Endothelial cell of umbilical vein (primary cell): ENCODE data around the gene UIMC1. TPM values are rescaled to one million over a fixed set of nuclear protein-coding genes. Genes with fewer than 3 reads are reported as not detected.

Experiments
- BruUV-seq: library from RNA; stranded (reverse); fragments of 400-500 nt; replicated peaks from 2 replicates; lab custom pipeline; 2021; lab: Mats Ljungman, UMichigan
- CTCF ChIA-PET: fragments of 300-600, 350-600 bp; sonication (Branson Sonifier 250); formaldehyde crosslinking; loops from one replicate; lab custom pipeline; 2021; ENCODE audit warnings: antibody characterized with exemption, inconsistent platforms; lab: Charles Lee
- POLR2A ChIA-PET: fragments of 300-600, 350-600 bp; sonication (Branson Sonifier 250); formaldehyde crosslinking; loops from one replicate; lab custom pipeline; 2021; ENCODE audit warnings: antibody characterized with exemption, inconsistent platforms; lab: Charles Lee
- DNase-seq: peaks from one replicate; pipeline ENCODE4 v3.0.0-alpha.2; 2011; ENCODE audit warnings: low read depth, low spot score
- FAIRE-seq: peaks from 2 replicates; lab custom pipeline; 2011; peaks lifted over from hg19 to GRCh38; lab: Jason Lieb, UNC
- H2AFZ ChIP-seq: 2 replicates; pipeline ENCODE4 v1.6.0; 2012; ENCODE audit warnings: low read depth, low read length, control low read depth, inconsistent platforms
- H3K27ac ChIP-seq: 2 replicates; pipeline ENCODE4 v1.5.1; 2011; ENCODE audit warnings: low read depth, mild to moderate bottlenecking, control low read depth, low read length, moderate library complexity; ENCODE audit not compliant: insufficient read depth
- H3K27me3 ChIP-seq, 2 experiments: 2 replicates each; pipeline versions ENCODE4 v1.6.0 to v1.6.1; 2011; ENCODE audit warnings: low read length in 2 of 2, mixed read lengths in 1 of 2; ENCODE audit not compliant: control insufficient read depth in 2 of 2, insufficient read depth in 2 of 2
- H3K36me3 ChIP-seq, 2 experiments: 2 replicates in 1 of 2; 3 replicates in 1 of 2; pipeline ENCODE4 v1.5.1; 2011; ENCODE audit warnings: low read length in 2 of 2, mild to moderate bottlenecking in 1 of 2, moderate library complexity in 1 of 2; ENCODE audit not compliant: control insufficient read depth in 2 of 2, insufficient read depth in 2 of 2; ENCODE audit errors: extremely low read depth in 1 of 2
- H3K4me1 ChIP-seq: 3 replicates; pipeline ENCODE4 v1.5.1; 2011; ENCODE audit warnings: mild to moderate bottlenecking, low read length; ENCODE audit not compliant: control insufficient read depth, insufficient read depth; ENCODE audit errors: extremely low read depth
- H3K4me2 ChIP-seq: 2 replicates; pipeline ENCODE4 v1.6.1; 2011; ENCODE audit warnings: low read length, control low read depth, mixed read lengths; ENCODE audit not compliant: insufficient read depth
- H3K4me3 ChIP-seq, 3 experiments: fragments of 200-600 bp in 1 of 3; sonication (generic), shearing (Covaris generic) in 1 of 3; replicated peaks in 1 of 3; 2 replicates each; pipeline ENCODE4 v1.5.1; 2011 to 2016; ENCODE audit warnings: control low read depth in 3 of 3, low read length in 3 of 3, mild to moderate bottlenecking in 2 of 3, inconsistent platforms in 1 of 3, low read depth in 1 of 3, moderate library complexity in 1 of 3; ENCODE audit not compliant: insufficient read depth in 1 of 3
- H3K79me2 ChIP-seq: 2 replicates; pipeline ENCODE4 v1.6.0; 2012; ENCODE audit warnings: low read length, inconsistent platforms; ENCODE audit not compliant: control insufficient read depth, insufficient read depth
- H3K9ac ChIP-seq: replicated peaks from 2 replicates; pipeline ENCODE3; 2011; ENCODE audit warnings: low read length, control low read depth; ENCODE audit not compliant: insufficient read depth; ENCODE audit errors: extremely low read depth
- H3K9me1 ChIP-seq: replicated peaks from 3 replicates; pipeline ENCODE4 v1.6.0; 2011; ENCODE audit warnings: mild to moderate bottlenecking, low read length; ENCODE audit not compliant: control insufficient read depth, insufficient read depth; ENCODE audit errors: extremely low read depth
- H3K9me3 ChIP-seq: replicated peaks from 2 replicates; pipeline ENCODE4 v1.5.1; 2012; ENCODE audit warnings: low read length, inconsistent platforms; ENCODE audit not compliant: control insufficient read depth, insufficient read depth
- H4K20me1 ChIP-seq: replicated peaks from 2 replicates; pipeline ENCODE3; 2011; ENCODE audit warnings: mild to moderate bottlenecking, low read length; ENCODE audit not compliant: control insufficient read depth, insufficient read depth; ENCODE audit errors: extremely low read depth
- CTCF ChIP-seq, 2 donors: IDR thresholded peaks; 1 replicate in 1 of 2; 2 replicates in 1 of 2; pipeline ENCODE4 v1.5.1; 2011; ENCODE audit warnings: low read length in 2 of 2, mild to moderate bottlenecking in 2 of 2, moderate library complexity in 2 of 2, control low read depth in 1 of 2, inconsistent platforms in 1 of 2, low read depth in 1 of 2; ENCODE audit not compliant: insufficient read depth in 1 of 2; ENCODE audit errors: extremely low read depth in 1 of 2
- EZH2 ChIP-seq: IDR thresholded peaks from 2 replicates; pipeline ENCODE4 v1.6.1; 2012; ENCODE audit warnings: borderline replicate concordance, low read depth, mild to moderate bottlenecking, moderate library complexity, low read length, inconsistent platforms; ENCODE audit not compliant: severe bottlenecking
- FOS ChIP-seq: IDR thresholded peaks from 2 replicates; pipeline ENCODE4 v1.6.1; 2011; ENCODE audit warnings: mild to moderate bottlenecking, low read length, moderate library complexity, borderline replicate concordance; ENCODE audit not compliant: insufficient read depth
- GATA2 ChIP-seq: IDR thresholded peaks from 2 replicates; pipeline ENCODE4 v1.7.0; 2011; ENCODE audit warnings: low read depth, mild to moderate bottlenecking, moderate library complexity, mixed read lengths, low read length; ENCODE audit not compliant: insufficient read length, insufficient read depth
- JUN ChIP-seq: IDR thresholded peaks from 2 replicates; pipeline ENCODE4 v1.6.1; 2011; ENCODE audit warnings: borderline replicate concordance, low read depth; ENCODE audit not compliant: insufficient read length, insufficient read depth
- MAX ChIP-seq: IDR thresholded peaks from 2 replicates; pipeline ENCODE4 v1.6.1; 2011; ENCODE audit not compliant: insufficient read depth, insufficient read length
- MYC ChIP-seq: IDR thresholded peaks from one replicate; pipeline ENCODE4 v1.6.1; 2011; ENCODE audit warnings: mild to moderate bottlenecking, low read depth, low read length
- POLR2A ChIP-seq: IDR thresholded peaks from 2 replicates; pipeline ENCODE4 v1.6.1; 2012; ENCODE audit warnings: low read depth, mild to moderate bottlenecking, control low read depth, low read length
- POLR2AphosphoS5 ChIP-seq: IDR thresholded peaks from 2 replicates; pipeline ENCODE4 v1.6.1; 2012; ENCODE audit warnings: low read depth, mild to moderate bottlenecking, control low read depth, low read length, moderate library complexity; ENCODE audit not compliant: insufficient read depth
- dilution Hi-C: fragments of 300-500 bp; cut with MboI; formaldehyde crosslinking; loops from one replicate; pipeline ENCODE4 v1.15.0; 2019; ENCODE audit warnings: low sequenced_read_pairs; ENCODE audit not compliant: extremely low pct_ligation_motif_present
- intact Hi-C: fragments of 100-400 bp; cut with micrococcal nuclease; formaldehyde crosslinking; loops from one replicate; pipeline ENCODE4 v1.10.0; 2022
- polyA plus RNA-seq, 4 experiments: library from polyadenylated mRNA; depleted of rRNA in 3 of 4; stranded (reverse) in 3 of 4; unstranded in 1 of 4; fragments of >200 nt; gene quantifications; 2 replicates each; pipeline versions ENCODE4 v1.2.1 to v1.2.3, GENCODE V29; 2011 to 2012; ENCODE audit warnings: missing spikeins in 1 of 4
- total RNA-seq: library from RNA; stranded (reverse); gene quantifications from 2 replicates; pipeline ENCODE4 v1.2.3, GENCODE V29; 2021

UIMC1 gene
- total and polyA plus RNA-seq, 2 donors (not counting 3 experiments of a cell fraction or from before 2014, with no cell fraction given) = 17.2 to 60.1 TPM

- Histone ChIP-seq H3K4me1 (peaks cover 15% of the 10 kb centered on the region), H3K9me1 (no peaks in the 10 kb centered on the region), H4K20me1 (no peaks in the 10 kb centered on the region), H3K27me3 (no peaks in the 10 kb centered on the region), H3K9ac (no peak overlapping the region), H2AFZ (no peak overlapping the region), H3K9me3 (no peaks in the 10 kb centered on the region), H3K27ac (no peak overlapping the region), H3K79me2 (peaks cover 25% of the 10 kb centered on the region), H3K4me3 (no peak overlapping the region), H3K4me2 (no peak overlapping the region), H3K36me3 (no peaks in the 10 kb centered on the region)
- dilution Hi-C loops (no loop called here), intact Hi-C loops (no loop called here)
- ChIA-PET POLR2A (interaction anchor here (0.7 kb wide), 1 partner anchor 14 kb away, joined by 4 read pairs; no protein-coding TSS in a partner anchor), CTCF (interaction anchor here (1.3 to 4.1 kb wide), 3 partner anchors 11 to 25 kb away, joined by 3 to 16 read pairs (median 3); partner anchors contain the start of gene ZNF346)
- DNase-seq = no peak
- TF ChIP-seq FOS = no peak
- TF ChIP-seq CTCF (IDR thresholded peaks at IDR 0.05; ENCODE audit: extremely low read depth in 1 of 2, insufficient read depth in 1 of 2, low read depth in 1 of 2, low read length in 2 of 2) = no peak
- TF ChIP-seq POLR2AphosphoS5 = no peak
- no peak for TF ChIP-seq GATA2
- no peak for TF ChIP-seq POLR2A
- TF ChIP-seq JUN = no peak
- TF ChIP-seq MYC = no peak
- no peak for TF ChIP-seq EZH2
- TF ChIP-seq MAX = no peak
- no peak for FAIRE-seq
- BruUV-seq = no TSS peak
Measured at GRCh38 chr5:177008716-177009115, 2.1 kb upstream of the UIMC1 start.
